Measurements from ENCODE around the gene BSPH1. TPM values are rescaled to one million over a fixed set of nuclear protein-coding genes. Genes with fewer than 3 reads are reported as not detected.
"Not testable (repeated sequence)": the region's sequence is repeated elsewhere in the genome, so short reads cannot be mapped to it uniquely, and the experiment has no call there.

The BSPH1 gene
- total RNA-seq, 3 donors from 2014 or later: not detected

DNA sequence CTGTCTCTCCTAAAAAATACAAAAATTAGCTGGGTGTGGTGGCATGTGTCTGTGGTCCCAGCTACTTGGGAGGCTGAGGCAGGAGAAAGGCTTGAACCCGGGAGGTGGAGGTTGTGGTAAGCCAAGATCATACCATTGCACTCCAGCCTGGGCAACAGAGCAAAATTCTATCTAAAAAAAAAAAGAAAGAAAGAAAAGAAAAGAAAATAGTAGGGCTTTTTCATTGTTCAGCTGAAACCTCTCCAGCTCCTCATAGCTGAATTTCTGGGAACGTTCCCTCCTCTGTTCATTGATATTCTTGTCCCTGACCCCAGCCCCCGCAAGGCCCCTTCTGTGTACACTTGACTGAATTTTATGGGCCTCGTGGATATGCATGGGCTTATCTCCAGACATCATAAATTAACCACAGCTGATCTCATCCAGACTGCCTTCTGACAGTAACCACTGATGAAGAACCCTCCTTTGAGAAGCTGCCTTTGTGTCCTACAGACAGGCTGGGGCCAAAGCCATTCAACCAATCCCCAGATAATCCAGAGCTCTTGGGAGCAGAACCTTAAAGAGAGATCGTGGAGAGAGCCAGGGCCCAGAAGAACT is 2.3 kb upstream of the BSPH1 start, which contains the start of gene ELSPBP1:
Gene ELSPBP1, plus strand, starts transcription at position 424 of the 594 bp plus-strand sequence. CDS start 14,036 bp downstream, outside the sequence.
- H3K9me3 Mint-ChIP-seq: no peaks in the 10 kb centered on the region
- no peak within 1 kb of the TSS for H3K4me3 Mint-ChIP-seq
- no peak for ATAC-seq

DNA sequence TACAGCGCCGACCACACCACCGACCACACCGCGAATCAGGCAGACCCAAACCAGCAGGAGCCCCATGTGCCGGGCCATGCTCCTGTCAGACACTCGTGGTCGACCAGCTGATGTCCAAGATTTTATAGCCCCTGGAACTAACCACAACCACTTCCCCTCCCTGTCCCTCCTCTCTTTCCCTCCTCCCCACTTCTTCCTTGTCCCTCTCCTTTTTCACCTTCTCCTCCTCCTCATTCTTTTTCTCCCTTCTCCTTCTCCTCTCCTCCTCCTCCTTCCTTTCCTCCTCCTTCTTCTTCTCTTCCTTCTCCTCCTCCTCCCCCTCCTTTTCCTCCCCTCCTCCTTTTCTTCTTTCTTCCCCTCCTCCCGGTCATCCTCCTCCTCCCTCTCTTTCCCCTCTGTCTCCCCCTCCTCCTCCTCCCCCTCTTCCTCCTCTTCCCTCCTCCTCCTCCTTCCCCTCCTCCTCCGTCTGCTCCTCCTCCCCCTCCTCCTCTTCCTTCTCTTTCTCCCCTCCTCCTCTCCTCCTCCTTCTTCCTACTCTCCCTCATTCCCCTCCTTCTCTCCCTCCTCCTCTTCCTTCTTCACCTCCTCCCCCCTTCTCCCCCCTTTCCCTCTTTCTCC is 670 bp downstream of the BSPH1 start:
- no peaks in the 10 kb centered on the region for H3K9me3 Mint-ChIP-seq
- ATAC-seq (no peak), DNase-seq (no peak)
- peaks cover 31% of the 10 kb centered on the region for H3K27me3 Mint-ChIP-seq (ENCODE audit: low read depth)
- no peak overlapping the region for H3K4me3 Mint-ChIP-seq
- H3K4me1 Mint-ChIP-seq (ENCODE audit: low read depth): no peaks in the 10 kb centered on the region
- H3K36me3 Mint-ChIP-seq (ENCODE audit: insufficient read depth): no peaks in the 10 kb centered on the region

More for the DNA sequence above, 2.3 kb upstream of the BSPH1 start, which contains the start of gene ELSPBP1:
- Mint-ChIP-seq H3K36me3 (ENCODE audit: insufficient read depth) (no peaks in the 10 kb centered on the region), H3K27me3 (ENCODE audit: low read depth) (peaks cover 30% of the 10 kb centered on the region), H3K4me1 (ENCODE audit: low read depth) (no peaks in the 10 kb centered on the region)
- DNase-seq: no peak

DNA sequence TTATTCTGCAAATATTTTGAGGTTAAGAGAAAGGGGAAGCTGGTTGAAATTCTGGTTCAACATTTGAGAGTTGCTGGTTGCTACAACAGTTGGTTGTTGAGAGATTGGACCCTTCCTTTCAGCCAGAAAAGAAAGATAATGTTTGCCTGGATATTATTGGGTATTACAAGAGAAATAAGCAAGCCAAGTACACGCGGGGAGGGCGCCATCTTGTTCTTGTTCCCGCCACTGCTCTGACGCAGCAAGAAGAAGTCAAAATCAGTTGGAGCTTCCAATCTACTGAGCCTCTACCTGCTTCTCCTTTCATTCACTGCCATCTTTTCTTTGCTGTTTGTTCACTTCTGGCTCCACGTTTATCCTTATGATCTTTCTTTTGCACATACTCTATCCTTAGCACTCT is 18.4 kb downstream of the BSPH1 start:
- peaks cover 57% of the 10 kb centered on the region for H3K27me3 Mint-ChIP-seq (ENCODE audit: low read depth)
- H3K4me3 Mint-ChIP-seq: no peak overlapping the region
- no peaks in the 10 kb centered on the region for H3K4me1 Mint-ChIP-seq (ENCODE audit: low read depth)
- ATAC-seq (no peak), DNase-seq (no peak)
- no peaks in the 10 kb centered on the region for H3K36me3 Mint-ChIP-seq (ENCODE audit: insufficient read depth)
- H3K9me3 Mint-ChIP-seq: peaks cover 3% of the 10 kb centered on the region

DNA sequence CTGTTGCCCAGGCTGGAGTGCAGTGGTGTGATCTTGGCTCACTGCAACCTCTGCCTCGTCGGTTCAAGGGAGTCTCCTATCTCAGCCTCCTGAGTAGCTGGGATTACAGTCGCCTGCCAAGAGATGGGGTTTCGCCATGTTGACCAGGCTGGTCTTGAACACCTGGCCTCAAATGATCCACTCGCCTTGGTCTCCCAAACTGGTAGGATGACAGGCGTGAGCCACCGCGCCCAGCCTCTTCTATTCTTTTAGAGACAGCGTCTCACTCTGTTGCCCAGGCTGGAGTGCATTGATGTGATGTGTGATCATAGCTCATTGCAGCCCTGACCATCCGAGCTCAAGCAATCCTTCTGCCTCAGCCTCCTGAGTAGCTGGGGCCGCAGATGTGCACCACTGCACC is 36.0 kb downstream of the BSPH1 start:
- not testable (repeated sequence) for H3K36me3 Mint-ChIP-seq (ENCODE audit: insufficient read depth); ATAC-seq; H3K9me3 Mint-ChIP-seq; H3K4me3 Mint-ChIP-seq; H3K4me1 Mint-ChIP-seq (ENCODE audit: low read depth); H3K27me3 Mint-ChIP-seq (ENCODE audit: low read depth)
- DNase-seq: peak; percentile 7

DNA sequence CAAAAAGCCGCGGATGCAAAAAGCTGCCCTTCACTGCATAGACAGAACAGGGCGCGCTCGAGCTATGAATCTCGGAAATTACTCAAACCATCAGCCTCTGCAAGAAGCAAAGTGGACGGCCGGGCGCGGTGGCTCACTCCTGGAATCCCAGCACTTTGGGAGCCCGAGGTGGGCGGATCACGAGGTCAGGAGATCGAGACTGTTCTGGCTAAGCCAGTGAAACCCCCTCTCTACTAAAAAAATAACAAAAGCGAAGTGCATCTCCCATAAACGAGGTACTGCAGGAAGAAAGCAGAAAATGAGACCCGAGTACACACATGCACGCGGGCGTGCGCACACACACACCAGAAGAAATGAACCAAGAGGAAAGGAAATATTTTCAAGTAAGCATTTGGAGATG is 39.8 kb downstream of the BSPH1 start:
- ATAC-seq; H3K9me3 Mint-ChIP-seq; H3K27me3 Mint-ChIP-seq (ENCODE audit: low read depth); H3K36me3 Mint-ChIP-seq (ENCODE audit: insufficient read depth); H3K4me3 Mint-ChIP-seq; DNase-seq; H3K4me1 Mint-ChIP-seq (ENCODE audit: low read depth): not testable (repeated sequence)

DNA sequence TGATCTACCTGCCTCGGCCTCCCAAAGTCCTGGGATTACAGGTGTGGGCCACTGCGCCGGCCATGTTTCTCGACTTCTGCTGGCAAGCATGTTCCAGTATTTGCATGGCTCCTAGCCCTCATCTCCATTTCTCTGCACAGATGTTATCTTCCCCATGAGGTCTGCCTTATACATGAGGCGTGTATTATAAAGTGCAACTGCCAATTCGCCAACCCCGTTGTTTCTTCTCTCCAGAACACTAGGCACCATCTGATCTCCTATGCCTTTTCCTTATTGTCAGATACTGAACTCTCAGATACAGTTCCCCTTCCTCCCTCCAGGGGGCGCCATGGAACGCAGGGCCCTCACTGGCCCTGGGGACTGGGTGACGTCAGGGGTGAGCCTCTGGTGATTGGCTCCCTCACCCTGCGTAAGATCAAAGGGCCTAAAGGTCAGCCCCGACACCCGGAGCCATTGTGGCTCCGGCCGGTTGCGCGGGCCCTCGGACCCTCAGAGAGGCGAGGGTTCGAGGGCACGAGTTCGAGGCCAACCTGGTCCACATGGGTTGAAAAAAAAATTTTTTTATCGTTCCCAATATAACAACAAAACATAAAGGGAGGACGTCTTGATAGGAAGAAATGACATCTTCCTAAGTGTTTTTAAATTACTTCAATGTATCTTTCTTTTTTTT is 42.0 kb downstream of the BSPH1 start:
- not testable (repeated sequence) for H3K4me1 Mint-ChIP-seq (ENCODE audit: low read depth); H3K9me3 Mint-ChIP-seq; ATAC-seq; H3K4me3 Mint-ChIP-seq; H3K27me3 Mint-ChIP-seq (ENCODE audit: low read depth); H3K36me3 Mint-ChIP-seq (ENCODE audit: insufficient read depth); DNase-seq

DNA sequence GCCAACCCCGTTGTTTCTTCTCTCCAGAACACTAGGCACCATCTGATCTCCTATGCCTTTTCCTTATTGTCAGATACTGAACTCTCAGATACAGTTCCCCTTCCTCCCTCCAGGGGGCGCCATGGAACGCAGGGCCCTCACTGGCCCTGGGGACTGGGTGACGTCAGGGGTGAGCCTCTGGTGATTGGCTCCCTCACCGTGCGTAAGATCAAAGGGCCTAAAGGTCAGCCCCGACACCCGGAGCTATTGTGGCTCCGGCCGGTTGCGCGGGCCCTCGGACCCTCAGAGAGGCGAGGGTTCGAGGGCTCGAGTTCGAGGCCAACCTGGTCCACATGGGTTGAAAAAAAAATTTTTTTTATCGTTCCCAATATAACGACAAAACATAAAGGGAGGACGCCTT is 63.4 kb downstream of the BSPH1 start:
- not testable (repeated sequence) for DNase-seq

DNA sequence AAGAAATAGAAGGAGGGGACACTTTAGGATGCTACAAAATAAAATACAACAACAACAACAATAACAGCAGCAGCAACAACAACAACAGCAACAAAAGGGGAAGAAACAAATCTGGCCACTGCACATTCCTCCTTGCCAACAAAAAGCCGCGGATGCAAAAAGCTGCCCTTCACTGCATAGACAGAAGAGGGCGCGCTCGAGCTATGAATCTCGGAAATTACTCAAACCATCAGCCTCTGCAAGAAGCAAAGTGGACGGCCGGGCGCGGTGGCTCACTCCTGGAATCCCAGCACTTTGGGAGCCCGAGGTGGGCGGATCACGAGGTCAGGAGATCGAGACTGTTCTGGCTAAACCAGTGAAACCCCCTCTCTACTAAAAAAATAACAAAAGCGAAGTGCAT is 71.9 kb downstream of the BSPH1 start:
- DNase-seq; H3K4me1 Mint-ChIP-seq (ENCODE audit: low read depth); H3K4me3 Mint-ChIP-seq; H3K9me3 Mint-ChIP-seq; H3K36me3 Mint-ChIP-seq (ENCODE audit: insufficient read depth); H3K27me3 Mint-ChIP-seq (ENCODE audit: low read depth); ATAC-seq: not testable (repeated sequence)

More for the DNA sequence above, 63.4 kb downstream of the BSPH1 start:
- H3K36me3 Mint-ChIP-seq (ENCODE audit: insufficient read depth); H3K4me1 Mint-ChIP-seq (ENCODE audit: low read depth); H3K9me3 Mint-ChIP-seq; H3K4me3 Mint-ChIP-seq; ATAC-seq; H3K27me3 Mint-ChIP-seq (ENCODE audit: low read depth): not testable (repeated sequence)

Other genes with a start within 250 kb of the BSPH1 start
- gene NOP53, start 246.6 kb downstream of the BSPH1 start, total RNA-seq: 100 to 1,000 TPM; 260 to 295 (median 277) TPM
- gene SELENOW, start 213.5 kb downstream of the BSPH1 start, total RNA-seq: 10 to 100 TPM; 57.7 to 68.0 (median 62.5) TPM
- gene TPRX1, start 187.6 kb downstream of the BSPH1 start, total RNA-seq: not detected
- gene CRX, start 170.2 kb downstream of the BSPH1 start, total RNA-seq: not detected
- gene TPRX2, start 132.9 kb downstream of the BSPH1 start, total RNA-seq: not detected
- under 1 TPM; 0.10 to 0.16 (median 0.11) TPM for gene SULT2A1, start 105.9 kb downstream of the BSPH1 start, total RNA-seq
- gene ELSPBP1, start 2.5 kb upstream of the BSPH1 start, total RNA-seq: not detected
- not detected for gene CABP5, start 51.9 kb upstream of the BSPH1 start, total RNA-seq
- 10 to 100 TPM in 1 of 3 donors, 1 to 10 TPM in 2; 4.1 to 11.6 (median 4.2) TPM for gene PLA2G4C, start 118.6 kb upstream of the BSPH1 start, total RNA-seq
- gene LIG1, start 178.2 kb upstream of the BSPH1 start, total RNA-seq: 100 to 1,000 TPM in 2 of 3 donors, 10 to 100 TPM in 1; 77.5 to 103 (median 102) TPM
- 1 to 10 TPM; 6.0 to 6.7 (median 6.5) TPM for gene ZSWIM9, start 178.5 kb upstream of the BSPH1 start, total RNA-seq

All from activated T-cell treated with anti-CD3 and anti-CD28 coated beads, Interleukin-2, amount 50 U/mL, for 4 hours (primary cell).